ENCODE measurements around the gene PYM1.

- TF ChIP-seq IRF3 (IDR thresholded peaks at IDR 0.05; ENCODE audit: low read depth, low read length) (no peak), CTCF (IDR thresholded peaks at IDR 0.05) (no peak), EP300 (IDR thresholded peaks at IDR 0.05; ENCODE audit: borderline replicate concordance in 1 of 2, low read depth in 1 of 2, low read length in 1 of 2) (no peak), SMC3 (IDR thresholded peaks at IDR 0.05; ENCODE audit: low read depth, low read length) (no peak), NFIC (IDR thresholded peaks at IDR 0.05; ENCODE audit: borderline replicate concordance) (no peak), PBX3 (IDR thresholded peaks at IDR 0.05) (no peak), RXRA (IDR thresholded peaks at IDR 0.05; ENCODE audit: borderline replicate concordance, low read depth) (no peak), CHD2 (IDR thresholded peaks at IDR 0.05; ENCODE audit: low read length, partially characterized antibody) (no peak), RCOR1 (IDR thresholded peaks at IDR 0.05; ENCODE audit: low read length) (no peak), TCF12 (IDR thresholded peaks at IDR 0.05) (no peak), POLR2AphosphoS5 (IDR thresholded peaks at IDR 0.05; ENCODE audit: low read depth, low read length) (no peak)
- TF ChIP-seq, protein P1, sequence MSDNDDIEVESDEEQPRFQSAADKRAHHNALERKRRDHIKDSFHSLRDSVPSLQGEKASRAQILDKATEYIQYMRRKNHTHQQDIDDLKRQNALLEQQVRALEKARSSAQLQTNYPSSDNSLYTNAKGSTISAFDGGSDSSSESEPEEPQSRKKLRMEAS (IDR thresholded peaks at IDR 0.05; ENCODE audit: low read depth): no peak
Measured at GRCh38 chr12:55932551-55932910, 4.8 kb upstream of the PYM1 start.
